ENCODE results near the gene CCNA1. TPM values are rescaled to one million over a fixed set of nuclear protein-coding genes. Genes with fewer than 3 reads are reported as not detected.
A peak's percentile ranks its signal among the peaks of the same experiment; 100 is the strongest.

Gene CCNA1
- total RNA-seq, 1 experiment from 2014 or later, result not detected

DNA sequence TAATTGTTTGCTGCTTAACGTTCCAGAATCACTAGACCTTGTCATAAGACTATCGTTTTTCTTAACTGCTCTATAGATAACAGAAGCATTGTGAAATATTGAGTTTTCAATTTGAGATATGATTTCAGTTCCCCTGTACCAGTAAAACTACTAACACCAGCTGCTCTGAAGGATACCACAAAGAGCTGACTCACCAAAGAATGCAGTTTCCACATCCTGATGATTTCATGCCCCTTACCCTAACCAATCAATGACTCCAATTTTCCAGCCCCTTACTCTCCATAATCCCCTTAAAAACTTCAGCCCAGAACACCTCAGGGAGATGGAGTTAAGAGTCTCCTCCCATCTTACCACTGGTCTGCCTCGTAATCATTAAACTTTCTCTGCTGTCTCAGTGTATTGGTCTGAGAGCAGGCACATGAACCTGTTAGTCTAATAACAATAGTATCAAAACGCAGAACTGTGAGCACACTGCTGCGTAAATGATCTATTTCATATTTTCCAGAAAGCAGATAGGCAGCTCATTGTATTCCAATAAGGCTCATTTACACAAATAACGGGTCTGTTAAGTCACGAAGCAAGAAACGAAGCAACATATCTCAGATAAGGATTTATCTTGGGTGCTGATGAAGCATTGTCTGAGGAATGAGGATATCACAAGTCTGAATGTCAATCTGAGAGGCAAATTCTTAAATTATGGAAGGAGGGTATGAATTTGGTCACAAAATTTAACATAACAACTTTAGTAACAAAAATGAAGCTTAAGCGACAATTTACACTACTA, 14.1 kb upstream of the CCNA1 start:
- ATAC-seq (no peak), DNase-seq (ENCODE audit: low read depth, low spot score) (no peak)
- intact Hi-C loops (cut with micrococcal nuclease; ENCODE audit: unreplicated experiment) (no loop called here), in situ Hi-C loops (cut with HindIII; ENCODE audit: low pct_unique_long_range_greater_than_20kb, low sequenced_read_pairs) (no loop called here)
- Histone ChIP-seq H3K27ac (ENCODE audit: low read length) (no peak overlapping the region), H3K36me3 (ENCODE audit: control insufficient read depth, insufficient read depth, low read length) (no peaks in the 10 kb centered on the region), H3K27me3 (ENCODE audit: control insufficient read depth, insufficient read depth, low read length) (no peaks in the 10 kb centered on the region), H3K9me3 (ENCODE audit: control insufficient read depth, insufficient read depth, low read depth, low read length) (no peaks in the 10 kb centered on the region), H3K4me1 (ENCODE audit: control insufficient read depth, insufficient read depth, low read length) (no peaks in the 10 kb centered on the region; the same call in 1 of the 2 replicates), H3K4me3 (ENCODE audit: low read depth in 2 of 2, low read length in 2 of 2) (no peak overlapping the region)
- ChIA-PET POLR2A (no interaction called here), CTCF (no interaction called here)
- no TSS peak for BruUV-seq (replicated peaks)
- TF ChIP-seq TCF7L2 (IDR thresholded peaks at IDR 0.05; ENCODE audit: low read depth, low read length) (no peak), SIN3A (IDR thresholded peaks at IDR 0.05; ENCODE audit: borderline replicate concordance, insufficient read depth, low read depth, low read length) (no peak), POLR2AphosphoS5 (IDR thresholded peaks at IDR 0.05; ENCODE audit: low read depth, low read length) (no peak)
- TF ChIP-seq, protein P1, sequence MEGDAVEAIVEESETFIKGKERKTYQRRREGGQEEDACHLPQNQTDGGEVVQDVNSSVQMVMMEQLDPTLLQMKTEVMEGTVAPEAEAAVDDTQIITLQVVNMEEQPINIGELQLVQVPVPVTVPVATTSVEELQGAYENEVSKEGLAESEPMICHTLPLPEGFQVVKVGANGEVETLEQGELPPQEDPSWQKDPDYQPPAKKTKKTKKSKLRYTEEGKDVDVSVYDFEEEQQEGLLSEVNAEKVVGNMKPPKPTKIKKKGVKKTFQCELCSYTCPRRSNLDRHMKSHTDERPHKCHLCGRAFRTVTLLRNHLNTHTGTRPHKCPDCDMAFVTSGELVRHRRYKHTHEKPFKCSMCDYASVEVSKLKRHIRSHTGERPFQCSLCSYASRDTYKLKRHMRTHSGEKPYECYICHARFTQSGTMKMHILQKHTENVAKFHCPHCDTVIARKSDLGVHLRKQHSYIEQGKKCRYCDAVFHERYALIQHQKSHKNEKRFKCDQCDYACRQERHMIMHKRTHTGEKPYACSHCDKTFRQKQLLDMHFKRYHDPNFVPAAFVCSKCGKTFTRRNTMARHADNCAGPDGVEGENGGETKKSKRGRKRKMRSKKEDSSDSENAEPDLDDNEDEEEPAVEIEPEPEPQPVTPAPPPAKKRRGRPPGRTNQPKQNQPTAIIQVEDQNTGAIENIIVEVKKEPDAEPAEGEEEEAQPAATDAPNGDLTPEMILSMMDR (IDR thresholded peaks at IDR 0.05), result no peak
- TF ChIP-seq, protein P2, sequence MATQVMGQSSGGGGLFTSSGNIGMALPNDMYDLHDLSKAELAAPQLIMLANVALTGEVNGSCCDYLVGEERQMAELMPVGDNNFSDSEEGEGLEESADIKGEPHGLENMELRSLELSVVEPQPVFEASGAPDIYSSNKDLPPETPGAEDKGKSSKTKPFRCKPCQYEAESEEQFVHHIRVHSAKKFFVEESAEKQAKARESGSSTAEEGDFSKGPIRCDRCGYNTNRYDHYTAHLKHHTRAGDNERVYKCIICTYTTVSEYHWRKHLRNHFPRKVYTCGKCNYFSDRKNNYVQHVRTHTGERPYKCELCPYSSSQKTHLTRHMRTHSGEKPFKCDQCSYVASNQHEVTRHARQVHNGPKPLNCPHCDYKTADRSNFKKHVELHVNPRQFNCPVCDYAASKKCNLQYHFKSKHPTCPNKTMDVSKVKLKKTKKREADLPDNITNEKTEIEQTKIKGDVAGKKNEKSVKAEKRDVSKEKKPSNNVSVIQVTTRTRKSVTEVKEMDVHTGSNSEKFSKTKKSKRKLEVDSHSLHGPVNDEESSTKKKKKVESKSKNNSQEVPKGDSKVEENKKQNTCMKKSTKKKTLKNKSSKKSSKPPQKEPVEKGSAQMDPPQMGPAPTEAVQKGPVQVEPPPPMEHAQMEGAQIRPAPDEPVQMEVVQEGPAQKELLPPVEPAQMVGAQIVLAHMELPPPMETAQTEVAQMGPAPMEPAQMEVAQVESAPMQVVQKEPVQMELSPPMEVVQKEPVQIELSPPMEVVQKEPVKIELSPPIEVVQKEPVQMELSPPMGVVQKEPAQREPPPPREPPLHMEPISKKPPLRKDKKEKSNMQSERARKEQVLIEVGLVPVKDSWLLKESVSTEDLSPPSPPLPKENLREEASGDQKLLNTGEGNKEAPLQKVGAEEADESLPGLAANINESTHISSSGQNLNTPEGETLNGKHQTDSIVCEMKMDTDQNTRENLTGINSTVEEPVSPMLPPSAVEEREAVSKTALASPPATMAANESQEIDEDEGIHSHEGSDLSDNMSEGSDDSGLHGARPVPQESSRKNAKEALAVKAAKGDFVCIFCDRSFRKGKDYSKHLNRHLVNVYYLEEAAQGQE (IDR thresholded peaks at IDR 0.05; ENCODE audit: insufficient read depth in 1 of 2, low read depth in 2 of 2, low read length in 1 of 2), result no peak

DNA sequence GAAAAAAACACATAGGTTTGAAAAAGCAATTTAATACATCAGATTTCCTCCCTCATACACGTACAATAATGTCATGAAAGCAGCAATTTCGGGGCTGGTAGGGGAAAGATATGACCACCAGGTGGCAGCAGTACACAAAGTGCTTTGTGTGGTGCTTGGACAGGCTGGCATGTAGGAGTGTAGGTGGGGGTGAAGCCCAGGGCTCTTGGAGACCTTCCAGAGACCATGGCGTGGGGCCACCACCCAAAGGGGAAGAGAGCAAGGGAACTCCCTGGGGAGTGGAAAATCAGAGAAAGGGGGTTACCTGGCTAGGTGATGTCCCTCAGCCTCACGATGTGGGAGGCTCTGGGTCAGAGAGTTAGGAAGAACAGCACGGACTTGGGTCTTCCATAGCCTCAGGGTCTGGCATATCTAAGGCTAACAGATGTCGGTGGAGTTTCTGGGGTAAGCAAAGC, 11.8 kb upstream of the CCNA1 start:
- in situ Hi-C loops (cut with HindIII; ENCODE audit: low pct_unique_long_range_greater_than_20kb, low sequenced_read_pairs) (no loop called here), intact Hi-C loops (cut with micrococcal nuclease; ENCODE audit: unreplicated experiment) (loop anchor here (2.0 kb wide), 1 partner anchor 316 kb away; no protein-coding TSS in a partner anchor)
- TF ChIP-seq, protein P1 (IDR thresholded peaks at IDR 0.05), result peak; percentile 84
- TF ChIP-seq SIN3A (IDR thresholded peaks at IDR 0.05; ENCODE audit: borderline replicate concordance, insufficient read depth, low read depth, low read length) (no peak), TCF7L2 (IDR thresholded peaks at IDR 0.05; ENCODE audit: low read depth, low read length) (no peak)
- CTCF ChIA-PET, result interaction anchor here (0.7 kb wide), 1 partner anchor 152 kb away, joined by 3 read pairs; no protein-coding TSS in a partner anchor
- ATAC-seq (peak; percentile 89), DNase-seq (ENCODE audit: low read depth, low spot score) (peak; percentile 18)
- H3K9me3 ChIP-seq (ENCODE audit: control insufficient read depth, insufficient read depth, low read depth, low read length), result no peaks in the 10 kb centered on the region
- H3K27ac ChIP-seq (ENCODE audit: low read length), result no peak overlapping the region
- H3K4me1 ChIP-seq (ENCODE audit: control insufficient read depth, insufficient read depth, low read length), result no peaks in the 10 kb centered on the region; the same call in 1 of the 2 replicates
- no TSS peak for BruUV-seq (replicated peaks)
- POLR2A ChIA-PET, result no interaction called here
- no peaks in the 10 kb centered on the region for H3K27me3 ChIP-seq (ENCODE audit: control insufficient read depth, insufficient read depth, low read length)
- H3K4me3 ChIP-seq (ENCODE audit: low read depth in 2 of 2, low read length in 2 of 2), result no peak overlapping the region
- H3K36me3 ChIP-seq (ENCODE audit: control insufficient read depth, insufficient read depth, low read length), result no peaks in the 10 kb centered on the region

All from Panc1 (cell line).